Tibial nerve (tissue), 4 donors: ENCODE results near the gene RIOK1. TPM values are rescaled to one million over a fixed set of nuclear protein-coding genes. Genes with fewer than 3 reads are reported as not detected.

Experiments
- DNase-seq, 2 donors: peaks; one replicate each; pipeline ENCODE4 v3.0.0-alpha.2; 2019; ENCODE audit warnings: low spot score in 2 of 2
- H3K27ac ChIP-seq, 4 donors: fragments of 200-600 bp; sonication (generic) in 3 of 4; one replicate each; pipeline ENCODE4 v1.5.1; 2017 to 2019; ENCODE audit warnings: mild to moderate bottlenecking in 1 of 4
- H3K27me3 ChIP-seq, 2 donors: fragments of 200-600 bp; sonication (generic) in 1 of 2; one replicate each; pipeline versions ENCODE4 v1.5.1 to v1.6.0; 2017 to 2019
- H3K36me3 ChIP-seq, 3 donors: fragments of 200-600 bp; sonication (generic); one replicate each; pipeline ENCODE4 v1.5.1; 2018 to 2019
- H3K4me1 ChIP-seq, 4 donors: fragments of 200-600 bp; sonication (generic) in 3 of 4; one replicate each; pipeline ENCODE4 v1.5.1; 2017 to 2019
- H3K4me3 ChIP-seq, 4 donors: fragments of 200-600 bp; sonication (generic) in 3 of 4; one replicate each; pipeline ENCODE4 v1.5.1; 2017 to 2019; ENCODE audit warnings: mild to moderate bottlenecking in 1 of 4, moderate library complexity in 1 of 4
- H3K9me3 ChIP-seq, 4 donors: fragments of 200-600 bp; sonication (generic) in 3 of 4; one replicate each; pipeline ENCODE4 v1.5.1; 2017 to 2019
- EP300 ChIP-seq, 2 donors: sonication (generic); formaldehyde crosslinking; IDR thresholded peaks; one replicate each; pipeline ENCODE4 v1.6.1; 2017; ENCODE audit warnings: antibody characterized with exemption in 2 of 2, mild to moderate bottlenecking in 1 of 2
- POLR2A ChIP-seq, 2 donors: fragments of 450-650 bp; IDR thresholded peaks; one replicate each; pipeline ENCODE4 v1.6.1; 2017; ENCODE audit warnings: antibody characterized with exemption in 2 of 2, mild to moderate bottlenecking in 2 of 2, moderate library complexity in 2 of 2
- WGBS, 2 donors: methylation state at CpG; one replicate each; pipeline ENCODE4 v1.1.5; 2018; 5-methylcytosine and 5-hydroxymethylcytosine counted together
- total RNA-seq, 4 donors: library from RNA; depleted of rRNA; stranded (reverse); fragments of >200 nt; gene quantifications; one replicate each; pipeline ENCODE4 v1.1.0, GENCODE V29; 2016
- TF ChIP-seq, protein P1 (sequence below), 5 experiments: fragments of 200-600 bp in 3 of 5; fragments of 450-650 bp in 2 of 5; sonication (generic) in 3 of 5; IDR thresholded peaks; one replicate each; pipeline ENCODE4 v1.5.1; 2016 to 2019; ENCODE audit warnings: antibody characterized with exemption in 5 of 5, mild to moderate bottlenecking in 3 of 5, moderate library complexity in 2 of 5

RIOK1 gene
- total RNA-seq, 4 donors from 2014 or later, result 9.0 to 25.2 (median 12.9) TPM

DNA sequence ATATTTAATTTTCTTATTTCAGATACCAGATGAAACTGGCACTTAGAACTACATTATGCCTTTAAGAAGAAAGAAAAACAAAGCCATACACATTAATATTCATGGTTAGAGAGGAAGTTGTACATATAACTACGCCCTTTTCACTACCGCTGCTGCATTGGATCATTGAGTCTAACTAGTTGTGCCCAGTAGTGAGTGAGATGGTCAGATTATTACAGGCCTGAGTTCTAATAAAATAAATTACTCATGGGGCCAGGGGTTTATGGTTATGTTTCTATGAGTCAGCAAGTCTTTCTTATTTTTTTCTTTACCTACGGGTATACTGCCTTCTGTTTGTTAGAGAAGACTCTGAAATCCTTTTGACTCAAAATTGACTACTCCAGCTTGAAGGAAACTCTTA lies 11.5 kb downstream of the RIOK1 start:
- 69 to 78% methylated on average over 3 of the region's 3 CpGs for WGBS, 2 donors
- DNase-seq, result no peak
- Histone ChIP-seq H3K4me1 (no peaks in the 10 kb centered on the region), H3K4me3 (no peak overlapping the region), H3K36me3 (peaks cover 0 to 98% (median 8%) of the 10 kb centered on the region in 3 donors), H3K27ac (no peak overlapping the region), H3K27me3 (no peaks in the 10 kb centered on the region), H3K9me3 (no peaks in the 10 kb centered on the region)
- TF ChIP-seq EP300 (IDR thresholded peaks at IDR 0.05) (no peak), POLR2A (IDR thresholded peaks at IDR 0.05) (no peak)
- TF ChIP-seq, protein P1, sequence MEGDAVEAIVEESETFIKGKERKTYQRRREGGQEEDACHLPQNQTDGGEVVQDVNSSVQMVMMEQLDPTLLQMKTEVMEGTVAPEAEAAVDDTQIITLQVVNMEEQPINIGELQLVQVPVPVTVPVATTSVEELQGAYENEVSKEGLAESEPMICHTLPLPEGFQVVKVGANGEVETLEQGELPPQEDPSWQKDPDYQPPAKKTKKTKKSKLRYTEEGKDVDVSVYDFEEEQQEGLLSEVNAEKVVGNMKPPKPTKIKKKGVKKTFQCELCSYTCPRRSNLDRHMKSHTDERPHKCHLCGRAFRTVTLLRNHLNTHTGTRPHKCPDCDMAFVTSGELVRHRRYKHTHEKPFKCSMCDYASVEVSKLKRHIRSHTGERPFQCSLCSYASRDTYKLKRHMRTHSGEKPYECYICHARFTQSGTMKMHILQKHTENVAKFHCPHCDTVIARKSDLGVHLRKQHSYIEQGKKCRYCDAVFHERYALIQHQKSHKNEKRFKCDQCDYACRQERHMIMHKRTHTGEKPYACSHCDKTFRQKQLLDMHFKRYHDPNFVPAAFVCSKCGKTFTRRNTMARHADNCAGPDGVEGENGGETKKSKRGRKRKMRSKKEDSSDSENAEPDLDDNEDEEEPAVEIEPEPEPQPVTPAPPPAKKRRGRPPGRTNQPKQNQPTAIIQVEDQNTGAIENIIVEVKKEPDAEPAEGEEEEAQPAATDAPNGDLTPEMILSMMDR (IDR thresholded peaks at IDR 0.05), result no peak

- Histone ChIP-seq H3K4me1 (no peaks in the 10 kb centered on the region), H3K9me3 (no peaks in the 10 kb centered on the region), H3K4me3 (no peak overlapping the region), H3K36me3 (peaks cover 0 to 99% (median 8%) of the 10 kb centered on the region in 3 donors), H3K27me3 (no peaks in the 10 kb centered on the region), H3K27ac (no peak overlapping the region)
- 77 to 90% methylated on average over 1 of the region's 1 CpG for WGBS, 2 donors
- TF ChIP-seq EP300 (IDR thresholded peaks at IDR 0.05) (peak in 1 of 2 donors; percentile 54), POLR2A (IDR thresholded peaks at IDR 0.05) (no peak)
- TF ChIP-seq, protein P1 (IDR thresholded peaks at IDR 0.05), result no peak
- DNase-seq, result no peak
Measured at GRCh38 chr6:7402716-7403115, 13.1 kb downstream of the RIOK1 start.

GRCh38 chr6:7404546-7404945 lies 14.9 kb downstream of the RIOK1 start:
- Histone ChIP-seq H3K9me3 (no peaks in the 10 kb centered on the region), H3K36me3 (peaks cover 0 to 98% (median 8%) of the 10 kb centered on the region in 3 donors), H3K27ac (no peak overlapping the region), H3K27me3 (no peaks in the 10 kb centered on the region), H3K4me3 (no peak overlapping the region), H3K4me1 (no peaks in the 10 kb centered on the region)
- 90 to 92% methylated on average over 5 of the region's 5 CpGs for WGBS, 2 donors
- no peak for DNase-seq
- TF ChIP-seq, protein P1 (IDR thresholded peaks at IDR 0.05), result no peak
- TF ChIP-seq EP300 (IDR thresholded peaks at IDR 0.05) (no peak), POLR2A (IDR thresholded peaks at IDR 0.05) (no peak)

- H3K9me3 ChIP-seq, result no peaks in the 10 kb centered on the region
- no peaks in the 10 kb centered on the region for H3K27me3 ChIP-seq
- peaks cover 0 to 98% (median 8%) of the 10 kb centered on the region in 3 donors for H3K36me3 ChIP-seq
- no peak for DNase-seq
- WGBS, 2 donors, result 88 to 91% methylated on average over 9 of the region's 9 CpGs
- no peak overlapping the region for H3K4me3 ChIP-seq
- TF ChIP-seq, protein P1 (IDR thresholded peaks at IDR 0.05), result no peak
- no peak for TF ChIP-seq POLR2A (IDR thresholded peaks at IDR 0.05)
- no peak for TF ChIP-seq EP300 (IDR thresholded peaks at IDR 0.05)
- H3K27ac ChIP-seq, result no peak overlapping the region
- no peaks in the 10 kb centered on the region for H3K4me1 ChIP-seq
Measured at GRCh38 chr6:7406743-7407142, 17.1 kb downstream of the RIOK1 start.

DNA sequence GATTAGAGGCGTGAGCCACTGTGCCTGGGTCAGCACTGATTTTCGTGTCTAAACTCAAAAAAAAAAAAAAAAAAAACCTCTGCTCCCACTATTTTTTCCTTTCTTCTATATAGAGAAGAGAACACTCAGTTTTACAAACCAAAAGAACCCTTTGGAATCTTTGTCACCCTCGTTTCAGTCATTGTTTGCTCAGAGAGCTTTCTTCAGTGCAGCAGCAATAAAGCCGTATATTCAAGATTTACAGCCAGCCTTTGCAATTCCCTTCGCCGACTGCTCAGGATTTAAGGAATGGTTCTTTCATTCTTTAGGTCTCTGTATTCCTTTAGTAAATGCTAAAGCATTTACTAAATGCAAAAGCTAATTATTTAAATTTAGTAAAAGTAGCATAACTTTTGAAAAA lies 20.1 kb downstream of the RIOK1 start:
- H3K27me3 ChIP-seq, result no peaks in the 10 kb centered on the region
- no peaks in the 10 kb centered on the region for H3K9me3 ChIP-seq
- no peak overlapping the region for H3K27ac ChIP-seq
- H3K4me1 ChIP-seq, result no peaks in the 10 kb centered on the region
- TF ChIP-seq EP300 (IDR thresholded peaks at IDR 0.05), result no peak
- no peak for TF ChIP-seq POLR2A (IDR thresholded peaks at IDR 0.05)
- TF ChIP-seq, protein P1 (IDR thresholded peaks at IDR 0.05), result no peak
- 77 to 81% methylated on average over 6 of the region's 6 CpGs for WGBS, 2 donors
- H3K36me3 ChIP-seq, result peaks cover 0 to 96% (median 5%) of the 10 kb centered on the region in 3 donors
- DNase-seq, result no peak
- no peak overlapping the region for H3K4me3 ChIP-seq
